K562 (cell line): Measurements from ENCODE around the gene TDRD10. TPM values are rescaled to one million over a fixed set of nuclear protein-coding genes. Genes with fewer than 3 reads are reported as not detected.

Experiments
- ATAC-seq: fragments of 200-7000 bp; cut with Tn5 transposase; 3 replicates; pipeline ENCODE4 v1.9.1; 2020; ENCODE audit warnings: moderate library complexity
- BruUV-seq: library from RNA; stranded (reverse); fragments of 400-500 nt; replicated peaks from 2 replicates; lab custom pipeline; 2021; lab: Mats Ljungman, UMichigan
- CTCF ChIA-PET: fragments of 300-600 bp; formaldehyde crosslinking; extraction: SDS; loops from one replicate; lab custom pipeline; 2021; ENCODE audit warnings: low intra/inter-chr PET ratio; lab: Yijun Ruan, JAX
- POLR2A ChIA-PET: fragments of 300-600, 350-650 bp; sonication (Branson Sonifier 250); formaldehyde crosslinking; extraction: SDS; loops from one replicate; lab custom pipeline; 2021; ENCODE audit warnings: antibody characterized with exemption, inconsistent platforms; lab: Yijun Ruan, JAX
- DNase-seq, 4 experiments: peaks; one replicate each; pipeline versions ENCODE4 v3.0.0 to v3.0.0-alpha.2; 2011 to 2018; ENCODE audit warnings: low spot score in 3 of 4, mixed read lengths in 3 of 4; ENCODE audit errors: extremely low read depth in 1 of 4
- FAIRE-seq: peaks from 2 replicates; lab custom pipeline; 2011; peaks lifted over from hg19 to GRCh38; lab: Jason Lieb, UNC
- H2AFZ ChIP-seq: 2 replicates; pipeline ENCODE4 v1.6.0; 2011; ENCODE audit warnings: low read depth, low read length, control low read depth, inconsistent platforms
- H3K27ac ChIP-seq: fragments of 200-600 bp; 3 replicates; pipeline ENCODE4 v1.8.0; 2011; ENCODE audit warnings: low read depth, mild to moderate bottlenecking, control low read depth, inconsistent platforms, low read length, moderate library complexity, mixed read lengths; ENCODE audit errors: extremely low read depth
- H3K27me3 ChIP-seq, 2 experiments: fragments of 300-600 bp in 1 of 2; 2 replicates in 1 of 2; 3 replicates in 1 of 2; pipeline versions ENCODE4 v1.6.0 to v1.8.0; 2011; ENCODE audit warnings: inconsistent platforms in 2 of 2, low read length in 2 of 2, mild to moderate bottlenecking in 1 of 2, mixed read lengths in 1 of 2, moderate library complexity in 1 of 2; ENCODE audit not compliant: control insufficient read depth in 2 of 2, insufficient read depth in 2 of 2
- H3K36me3 ChIP-seq: fragments of 300-600 bp; 3 replicates; pipeline ENCODE4 v1.8.0; 2011; ENCODE audit warnings: mild to moderate bottlenecking, low read length, inconsistent platforms; ENCODE audit not compliant: control insufficient read depth, insufficient read depth
- H3K4me1 ChIP-seq, 2 experiments: fragments of 200-600 bp in 1 of 2; replicated peaks in 1 of 2; 2 replicates in 1 of 2; 3 replicates in 1 of 2; pipeline versions ENCODE4 v1.5.1 to v1.8.0; 2011; ENCODE audit warnings: inconsistent platforms in 2 of 2, low read length in 2 of 2, mild to moderate bottlenecking in 1 of 2, mixed read lengths in 1 of 2, moderate library complexity in 1 of 2; ENCODE audit not compliant: control insufficient read depth in 2 of 2, insufficient read depth in 2 of 2
- H3K4me2 ChIP-seq: 2 replicates; pipeline ENCODE4 v1.6.1; 2011; ENCODE audit warnings: low read length, control low read depth, inconsistent platforms, mixed read lengths; ENCODE audit not compliant: insufficient read depth
- H3K4me3 ChIP-seq: fragments of 200-600 bp; sonication (generic), shearing (Covaris generic); 2 replicates; pipeline ENCODE4 v1.5.1; 2016; ENCODE audit warnings: control low read depth, inconsistent platforms
- H3K79me2 ChIP-seq: fragments of 200-600 bp; 3 replicates; pipeline ENCODE4 v1.8.0; 2011; ENCODE audit warnings: low read length, inconsistent platforms; ENCODE audit not compliant: control insufficient read depth, insufficient read depth
- H3K9ac ChIP-seq, 2 experiments: 2 replicates each; pipeline versions ENCODE4 v1.6.0 to v1.6.1; 2011; ENCODE audit warnings: low read depth in 2 of 2, low read length in 2 of 2, control low read depth in 1 of 2, inconsistent platforms in 1 of 2, mild to moderate bottlenecking in 1 of 2, mixed read lengths in 1 of 2; ENCODE audit not compliant: insufficient read depth in 1 of 2
- H3K9me1 ChIP-seq: one replicate; pipeline ENCODE4 v1.6.0; 2011; ENCODE audit warnings: inconsistent platforms, mild to moderate bottlenecking, low read length, moderate library complexity; ENCODE audit not compliant: control insufficient read depth, insufficient read depth
- H3K9me3 ChIP-seq: replicated peaks from 2 replicates; pipeline ENCODE4 v1.5.1; 2011; ENCODE audit warnings: low read depth, low read length, inconsistent platforms; ENCODE audit not compliant: control insufficient read depth, insufficient read depth
- H4K20me1 ChIP-seq: replicated peaks from 2 replicates; pipeline ENCODE4 v1.6.1; 2011; ENCODE audit warnings: low read length, inconsistent platforms, mixed read lengths; ENCODE audit not compliant: control insufficient read depth, insufficient read depth
- CC2D1A ChIP-seq: fragments of 450-650 bp; IDR thresholded peaks from 2 replicates; pipeline ENCODE4 v1.6.1; 2017; ENCODE audit warnings: mild to moderate bottlenecking
- FOSL1 ChIP-seq: fragments of 200-800 bp; sonication (Bioruptor generic); conservative IDR thresholded peaks from 2 replicates; pipeline ENCODE4 v1.6.1; 2016; ENCODE audit warnings: missing genetic modification characterization, missing compliant biosample characterization
- MYC ChIP-seq, 2 experiments: fragments of 250-450 bp in 1 of 2; sonication (Bioruptor Pico) in 1 of 2; IDR thresholded peaks; 2 replicates each; pipeline versions ENCODE4 v1.5.1 to v1.6.1; 2012 to 2021; ENCODE audit warnings: low read depth in 2 of 2, borderline replicate concordance in 1 of 2, improper control_type of control experiment in 1 of 2, low read length in 1 of 2, mild to moderate bottlenecking in 1 of 2, moderate library complexity in 1 of 2
- RCOR1 ChIP-seq, 2 experiments: IDR thresholded peaks; 2 replicates each; pipeline ENCODE4 v1.6.1; 2012; ENCODE audit warnings: low read depth in 2 of 2, low read length in 2 of 2, borderline replicate concordance in 1 of 2, improper control_type of control experiment in 1 of 2
- SMARCB1 ChIP-seq: IDR thresholded peaks from 2 replicates; pipeline ENCODE4 v1.6.1; 2011; ENCODE audit warnings: improper control_type of control experiment, low read depth; ENCODE audit not compliant: insufficient read length
- XRCC5 ChIP-seq: fragments of 200-400 bp; formaldehyde crosslinking; IDR thresholded peaks from 2 replicates; pipeline ENCODE4 v1.6.1; 2017; ENCODE audit warnings: low read depth, mild to moderate bottlenecking, low read length
- WGBS: fragments of 100-300 bp; shearing (Covaris generic); methylation state at CpG from one replicate; pipeline ENCODE4 v1.1.6; 2016; ENCODE audit warnings: low coverage, mixed read lengths; ENCODE audit not compliant: insufficient coverage; ENCODE audit errors: missing lambda C conversion rate; 5-methylcytosine and 5-hydroxymethylcytosine counted together
- in situ Hi-C: fragments of 300-500 bp; cut with MboI; formaldehyde crosslinking; loops from 4 replicates; pipeline ENCODE4 v1.15.0; 2018; ENCODE audit warnings: inconsistent platforms, mixed read lengths
- intact Hi-C: fragments of 100-400 bp; cut with micrococcal nuclease; formaldehyde crosslinking; loops from 2 replicates; pipeline ENCODE4 v1.14.2; 2022
- polyA plus RNA-seq, 8 experiments: library from polyadenylated mRNA; depleted of rRNA in 4 of 8; stranded (reverse) in 5 of 8; unstranded in 3 of 8; fragments of >200 nt; fragmentation: Nextera tagmentation in 2 of 8; fragmentation: Illumina TruSeq in 1 of 8; extraction: Ambion mirVana in 2 of 8; extraction: Trizol in 1 of 8; gene quantifications; 2 replicates each; pipeline versions ENCODE4 v1.2.1 to v1.2.3, GENCODE V29; 2011 to 2014; ENCODE audit warnings: inconsistent platforms in 1 of 8, missing spikeins in 1 of 8
- total RNA-seq, 7 experiments: library from RNA; depleted of rRNA in 6 of 7; stranded (reverse); fragments of >200 nt in 6 of 7; fragmentation: Illumina TruSeq in 2 of 7; extraction: Trizol in 2 of 7; gene quantifications; 2 replicates each; pipeline versions ENCODE4 v1.2.1 to v1.2.3, GENCODE V29; 2011 to 2021; ENCODE audit warnings: low replicate concordance in 1 of 7
- TF ChIP-seq, protein P1 (sequence below), 2 experiments: fragments of 450-650 bp; formaldehyde crosslinking in 1 of 2; IDR thresholded peaks; 2 replicates each; pipeline versions ENCODE4 v1.4.0 to v1.6.1; 2014 to 2020; ENCODE audit warnings: mild to moderate bottlenecking in 2 of 2, borderline replicate concordance in 1 of 2, low read depth in 1 of 2
- TF ChIP-seq, protein P2 (sequence below): fragments of 200-800 bp; sonication (Bioruptor generic); IDR thresholded peaks from 2 replicates; pipeline ENCODE4 v1.6.1; 2017; ENCODE audit warnings: missing genetic modification characterization, missing compliant biosample characterization

TDRD10 gene
- total and polyA plus RNA-seq, 9 of the 15 experiments (the other 6 are each of a cell fraction or from before 2014, with no cell fraction given), result not detected

DNA sequence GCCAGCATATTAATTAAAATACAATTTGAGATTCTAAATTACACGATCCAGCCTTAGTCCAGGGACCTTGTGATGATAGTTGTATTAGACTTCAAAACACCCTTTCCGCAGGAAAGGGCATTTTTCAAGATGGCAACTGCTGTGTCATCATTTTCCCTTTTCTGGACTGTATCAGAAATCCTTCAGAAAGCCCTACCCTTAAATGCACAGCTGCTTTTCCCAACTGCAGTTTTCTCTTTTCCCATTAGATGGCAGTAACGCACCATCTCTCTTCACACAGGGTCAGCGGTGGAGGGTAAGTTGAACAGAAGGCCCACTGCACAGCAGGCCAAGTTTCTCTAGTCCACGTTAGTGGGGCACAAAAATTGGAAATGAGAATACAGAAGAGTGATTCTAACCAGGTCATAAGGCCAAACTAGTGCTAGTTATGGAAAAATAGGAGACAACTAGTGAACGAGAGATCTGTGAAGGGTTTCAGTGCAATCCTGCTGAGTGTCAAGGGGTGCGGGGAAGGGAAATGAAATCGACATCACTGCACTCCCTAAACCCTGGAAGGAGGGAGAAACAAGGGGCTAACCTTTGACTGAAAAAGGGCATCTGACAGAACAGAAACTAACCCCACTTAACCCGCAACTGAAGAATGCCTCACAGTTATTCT lies 22.1 kb upstream of the TDRD10 start:
- no peaks in the 10 kb centered on the region for H3K9me3 ChIP-seq
- WGBS, result 35% methylated on average over 9 of the region's 9 CpGs
- TF ChIP-seq RCOR1 (IDR thresholded peaks at IDR 0.05; ENCODE audit: borderline replicate concordance in 1 of 2, low read depth in 2 of 2, low read length in 2 of 2) (peak in 1 of 2 experiments; percentile 53; a peak in 1 of 4 replicates), CC2D1A (peak; percentile 75; the same call in 1 of the 2 replicates), MYC (IDR thresholded peaks at IDR 0.05; ENCODE audit: low read depth, low read length) (0 out of 2 replicates have a peak, but pooled peaks have one; percentile 17), MYC (CRISPR knock-in tag; IDR thresholded peaks at IDR 0.05; ENCODE audit: borderline replicate concordance, low read depth) (no peak), FOSL1 (tag) (0 out of 2 replicates have a peak, but pooled peaks have one; percentile 13), SMARCB1 (no peak), XRCC5 (0 out of 2 replicates have a peak, but pooled peaks have one; percentile 34)
- TF ChIP-seq, protein P1, sequence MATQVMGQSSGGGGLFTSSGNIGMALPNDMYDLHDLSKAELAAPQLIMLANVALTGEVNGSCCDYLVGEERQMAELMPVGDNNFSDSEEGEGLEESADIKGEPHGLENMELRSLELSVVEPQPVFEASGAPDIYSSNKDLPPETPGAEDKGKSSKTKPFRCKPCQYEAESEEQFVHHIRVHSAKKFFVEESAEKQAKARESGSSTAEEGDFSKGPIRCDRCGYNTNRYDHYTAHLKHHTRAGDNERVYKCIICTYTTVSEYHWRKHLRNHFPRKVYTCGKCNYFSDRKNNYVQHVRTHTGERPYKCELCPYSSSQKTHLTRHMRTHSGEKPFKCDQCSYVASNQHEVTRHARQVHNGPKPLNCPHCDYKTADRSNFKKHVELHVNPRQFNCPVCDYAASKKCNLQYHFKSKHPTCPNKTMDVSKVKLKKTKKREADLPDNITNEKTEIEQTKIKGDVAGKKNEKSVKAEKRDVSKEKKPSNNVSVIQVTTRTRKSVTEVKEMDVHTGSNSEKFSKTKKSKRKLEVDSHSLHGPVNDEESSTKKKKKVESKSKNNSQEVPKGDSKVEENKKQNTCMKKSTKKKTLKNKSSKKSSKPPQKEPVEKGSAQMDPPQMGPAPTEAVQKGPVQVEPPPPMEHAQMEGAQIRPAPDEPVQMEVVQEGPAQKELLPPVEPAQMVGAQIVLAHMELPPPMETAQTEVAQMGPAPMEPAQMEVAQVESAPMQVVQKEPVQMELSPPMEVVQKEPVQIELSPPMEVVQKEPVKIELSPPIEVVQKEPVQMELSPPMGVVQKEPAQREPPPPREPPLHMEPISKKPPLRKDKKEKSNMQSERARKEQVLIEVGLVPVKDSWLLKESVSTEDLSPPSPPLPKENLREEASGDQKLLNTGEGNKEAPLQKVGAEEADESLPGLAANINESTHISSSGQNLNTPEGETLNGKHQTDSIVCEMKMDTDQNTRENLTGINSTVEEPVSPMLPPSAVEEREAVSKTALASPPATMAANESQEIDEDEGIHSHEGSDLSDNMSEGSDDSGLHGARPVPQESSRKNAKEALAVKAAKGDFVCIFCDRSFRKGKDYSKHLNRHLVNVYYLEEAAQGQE (IDR thresholded peaks at IDR 0.05; ENCODE audit: borderline replicate concordance), result peak; percentile 89
- TF ChIP-seq, protein P1 (CRISPR knock-in tag; IDR thresholded peaks at IDR 0.05; ENCODE audit: low read depth), result no peak
- TF ChIP-seq, protein P2, sequence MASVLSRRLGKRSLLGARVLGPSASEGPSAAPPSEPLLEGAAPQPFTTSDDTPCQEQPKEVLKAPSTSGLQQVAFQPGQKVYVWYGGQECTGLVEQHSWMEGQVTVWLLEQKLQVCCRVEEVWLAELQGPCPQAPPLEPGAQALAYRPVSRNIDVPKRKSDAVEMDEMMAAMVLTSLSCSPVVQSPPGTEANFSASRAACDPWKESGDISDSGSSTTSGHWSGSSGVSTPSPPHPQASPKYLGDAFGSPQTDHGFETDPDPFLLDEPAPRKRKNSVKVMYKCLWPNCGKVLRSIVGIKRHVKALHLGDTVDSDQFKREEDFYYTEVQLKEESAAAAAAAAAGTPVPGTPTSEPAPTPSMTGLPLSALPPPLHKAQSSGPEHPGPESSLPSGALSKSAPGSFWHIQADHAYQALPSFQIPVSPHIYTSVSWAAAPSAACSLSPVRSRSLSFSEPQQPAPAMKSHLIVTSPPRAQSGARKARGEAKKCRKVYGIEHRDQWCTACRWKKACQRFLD (CRISPR knock-in tag), result no peak

More for the DNA sequence above, 22.1 kb upstream of the TDRD10 start:
- H3K9ac ChIP-seq, result no peak overlapping the region
- no peak overlapping the region for H3K27ac ChIP-seq
- in situ Hi-C loops (no loop called here), intact Hi-C loops (loop anchor here (1.0 to 5.0 kb wide), 3 partner anchors 66 to 397 kb away; no protein-coding TSS in a partner anchor)
- peak; percentile 98 for ATAC-seq
- H3K79me2 ChIP-seq, result no peaks in the 10 kb centered on the region
- H3K4me3 ChIP-seq, result no peak overlapping the region
- H4K20me1 ChIP-seq, result no peaks in the 10 kb centered on the region
- H3K9me1 ChIP-seq, result no peaks in the 10 kb centered on the region
- peaks cover under 1 to 7% of the 10 kb centered on the region in 2 experiments; a peak in 1 of 5 replicates for H3K27me3 ChIP-seq
- no TSS peak for BruUV-seq
- peak; percentile 80 to 87 (median 82) for DNase-seq
- H2AFZ ChIP-seq, result peak overlapping the region; percentile 56
- H3K4me2 ChIP-seq, result no peak overlapping the region
- CTCF ChIA-PET, result interaction anchor here (0.6 to 4.2 kb wide), 11 partner anchors 63 to 844 kb away, joined by 3 to 45 read pairs (median 3); partner anchors contain the start of gene UBE2Q1
- FAIRE-seq, result peak; percentile 95
- POLR2A ChIA-PET, result interaction anchor here (0.7 to 1.0 kb wide), 3 partner anchors 13 to 22 kb away, joined by 3 read pairs; no protein-coding TSS in a partner anchor
- H3K36me3 ChIP-seq, result no peaks in the 10 kb centered on the region
- H3K4me1 ChIP-seq, result peaks cover 0 to 4% of the 10 kb centered on the region in 2 experiments; a peak in 1 of 5 replicates
